Measurements from ENCODE around the gene POLR2H. TPM values are rescaled to one million over a fixed set of nuclear protein-coding genes. Genes with fewer than 3 reads are reported as not detected.
A peak's percentile ranks its signal among the peaks of the same experiment; 100 is the strongest.

Gene POLR2H
- total and polyA plus RNA-seq, 2 experiments from 2014 or later: 96.2 to 112 TPM

DNA sequence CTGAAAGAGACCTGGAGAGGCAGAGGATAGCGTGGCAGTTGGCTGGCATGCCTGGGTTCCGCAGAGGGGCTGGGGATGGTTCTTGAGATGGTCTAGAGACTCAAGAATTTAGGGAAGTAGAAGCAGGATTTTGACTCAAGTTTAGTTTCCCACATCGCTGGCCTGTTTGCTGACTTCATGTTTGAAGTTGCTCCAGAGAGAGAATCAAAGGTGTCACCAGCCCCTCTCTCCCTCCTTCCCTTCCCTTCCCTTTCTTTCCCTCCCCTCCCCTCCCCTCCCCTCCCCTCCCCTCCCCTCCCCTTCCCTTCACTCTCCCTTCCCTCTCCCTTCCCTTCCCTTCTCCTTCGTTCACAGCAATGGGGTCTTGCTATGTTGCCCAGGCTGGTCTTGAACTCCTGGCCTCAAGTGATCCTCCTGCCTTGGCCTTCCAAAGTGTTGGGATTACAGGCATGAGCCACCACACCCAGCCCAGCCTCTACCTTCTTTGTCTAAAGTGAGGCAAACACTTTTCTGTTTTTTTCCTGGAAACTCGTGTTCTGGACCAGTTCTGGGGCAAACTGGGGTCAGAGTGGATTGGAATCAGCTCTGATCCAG is 28.5 kb downstream of the POLR2H start:
- TF ChIP-seq, protein P1, sequence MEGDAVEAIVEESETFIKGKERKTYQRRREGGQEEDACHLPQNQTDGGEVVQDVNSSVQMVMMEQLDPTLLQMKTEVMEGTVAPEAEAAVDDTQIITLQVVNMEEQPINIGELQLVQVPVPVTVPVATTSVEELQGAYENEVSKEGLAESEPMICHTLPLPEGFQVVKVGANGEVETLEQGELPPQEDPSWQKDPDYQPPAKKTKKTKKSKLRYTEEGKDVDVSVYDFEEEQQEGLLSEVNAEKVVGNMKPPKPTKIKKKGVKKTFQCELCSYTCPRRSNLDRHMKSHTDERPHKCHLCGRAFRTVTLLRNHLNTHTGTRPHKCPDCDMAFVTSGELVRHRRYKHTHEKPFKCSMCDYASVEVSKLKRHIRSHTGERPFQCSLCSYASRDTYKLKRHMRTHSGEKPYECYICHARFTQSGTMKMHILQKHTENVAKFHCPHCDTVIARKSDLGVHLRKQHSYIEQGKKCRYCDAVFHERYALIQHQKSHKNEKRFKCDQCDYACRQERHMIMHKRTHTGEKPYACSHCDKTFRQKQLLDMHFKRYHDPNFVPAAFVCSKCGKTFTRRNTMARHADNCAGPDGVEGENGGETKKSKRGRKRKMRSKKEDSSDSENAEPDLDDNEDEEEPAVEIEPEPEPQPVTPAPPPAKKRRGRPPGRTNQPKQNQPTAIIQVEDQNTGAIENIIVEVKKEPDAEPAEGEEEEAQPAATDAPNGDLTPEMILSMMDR (IDR thresholded peaks at IDR 0.05; ENCODE audit: low read depth, low read length): no peak
- no peak overlapping the region for H3K27ac ChIP-seq
- DNase-seq (ENCODE audit: low read depth in 1 of 2, low spot score in 1 of 2): no peak
- no peak overlapping the region for H3K4me3 ChIP-seq
- H3K36me3 ChIP-seq: no peaks in the 10 kb centered on the region
- no peaks in the 10 kb centered on the region for H3K27me3 ChIP-seq
- H3K4me1 ChIP-seq (ENCODE audit: low read depth): peaks cover 5% of the 10 kb centered on the region
- H3K9me3 ChIP-seq (ENCODE audit: low read depth): no peaks in the 10 kb centered on the region

DNA sequence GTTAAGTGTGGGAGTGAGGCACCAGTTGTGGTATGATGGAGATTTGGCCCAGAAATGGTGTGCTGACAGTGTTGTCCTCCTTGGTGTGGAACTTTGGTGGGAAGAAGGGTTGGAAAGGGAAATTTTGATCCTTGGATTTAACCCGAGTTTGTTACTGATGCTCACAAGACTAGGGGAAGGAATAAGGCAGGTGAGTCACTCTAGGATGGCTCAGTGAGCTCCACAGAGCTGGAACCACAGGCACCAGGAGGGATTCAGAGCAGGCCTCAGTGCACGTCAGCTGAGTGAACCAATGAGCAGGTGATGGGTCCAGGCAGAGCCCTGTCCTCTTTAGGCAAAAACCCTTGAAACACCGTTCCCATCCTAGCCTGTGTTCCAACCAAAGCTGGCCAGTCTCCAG is 29.8 kb downstream of the POLR2H start:
- H3K4me3 ChIP-seq: no peak overlapping the region
- H3K27ac ChIP-seq: no peak overlapping the region
- H3K36me3 ChIP-seq: no peaks in the 10 kb centered on the region
- TF ChIP-seq, protein P1 (IDR thresholded peaks at IDR 0.05; ENCODE audit: low read depth, low read length): no peak
- no peak for DNase-seq (ENCODE audit: low read depth in 1 of 2, low spot score in 1 of 2)
- no peaks in the 10 kb centered on the region for H3K9me3 ChIP-seq (ENCODE audit: low read depth)
- H3K27me3 ChIP-seq: no peaks in the 10 kb centered on the region
- H3K4me1 ChIP-seq (ENCODE audit: low read depth): peaks cover 5% of the 10 kb centered on the region

DNA sequence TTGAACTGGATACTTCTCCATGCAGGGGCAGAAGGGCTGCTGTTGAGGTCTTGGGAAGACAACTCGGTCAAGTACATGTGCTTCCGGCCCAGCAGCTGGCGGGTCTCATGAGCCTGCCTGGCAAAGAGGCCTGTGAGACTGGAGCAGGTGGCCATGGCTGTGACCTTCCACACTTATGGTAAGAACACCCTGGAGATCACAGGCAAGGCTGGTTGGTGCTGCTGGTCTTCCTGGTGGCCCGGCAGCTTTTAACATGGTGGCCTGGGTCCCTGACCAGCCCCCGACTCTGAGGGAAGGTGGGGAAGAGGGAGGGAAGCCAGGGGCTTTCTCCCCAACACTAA is 33.8 kb downstream of the POLR2H start:
- Histone ChIP-seq H3K9me3 (ENCODE audit: low read depth) (no peaks in the 10 kb centered on the region), H3K27ac (no peak overlapping the region), H3K36me3 (no peaks in the 10 kb centered on the region), H3K27me3 (no peaks in the 10 kb centered on the region), H3K4me1 (ENCODE audit: low read depth) (no peaks in the 10 kb centered on the region), H3K4me3 (no peak overlapping the region)
- no peak for DNase-seq (ENCODE audit: low read depth in 1 of 2, low spot score in 1 of 2)
- TF ChIP-seq, protein P1 (IDR thresholded peaks at IDR 0.05; ENCODE audit: low read depth, low read length): no peak

DNA sequence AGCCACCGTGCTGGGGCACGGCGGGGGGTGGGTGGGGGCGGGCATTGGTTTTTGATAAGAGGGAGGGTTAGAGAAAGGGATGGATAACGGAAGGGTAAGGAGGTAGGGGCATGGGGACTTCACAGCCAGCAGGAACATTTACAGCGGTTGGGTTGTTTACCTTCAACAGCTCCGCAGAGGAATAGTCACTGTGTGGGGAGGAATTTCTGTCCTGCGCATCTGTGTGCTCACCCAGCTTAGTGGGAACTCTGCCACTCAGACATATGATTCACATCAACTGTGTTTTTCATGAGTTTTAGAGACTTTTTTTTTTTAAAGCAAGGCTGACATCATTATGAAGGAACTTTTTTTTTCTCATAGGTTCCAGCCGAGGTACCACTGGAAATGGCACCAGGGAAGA is 37.9 kb downstream of the POLR2H start:
- DNase-seq (ENCODE audit: low read depth in 1 of 2, low spot score in 1 of 2): peak in 1 of 2 donors; percentile 91
- TF ChIP-seq, protein P1 (IDR thresholded peaks at IDR 0.05; ENCODE audit: low read depth, low read length): no peak
- H3K27ac ChIP-seq: no peak overlapping the region
- no peaks in the 10 kb centered on the region for H3K36me3 ChIP-seq
- H3K27me3 ChIP-seq: no peaks in the 10 kb centered on the region
- H3K9me3 ChIP-seq (ENCODE audit: low read depth): no peaks in the 10 kb centered on the region
- no peak overlapping the region for H3K4me3 ChIP-seq
- H3K4me1 ChIP-seq (ENCODE audit: low read depth): no peaks in the 10 kb centered on the region

DNA sequence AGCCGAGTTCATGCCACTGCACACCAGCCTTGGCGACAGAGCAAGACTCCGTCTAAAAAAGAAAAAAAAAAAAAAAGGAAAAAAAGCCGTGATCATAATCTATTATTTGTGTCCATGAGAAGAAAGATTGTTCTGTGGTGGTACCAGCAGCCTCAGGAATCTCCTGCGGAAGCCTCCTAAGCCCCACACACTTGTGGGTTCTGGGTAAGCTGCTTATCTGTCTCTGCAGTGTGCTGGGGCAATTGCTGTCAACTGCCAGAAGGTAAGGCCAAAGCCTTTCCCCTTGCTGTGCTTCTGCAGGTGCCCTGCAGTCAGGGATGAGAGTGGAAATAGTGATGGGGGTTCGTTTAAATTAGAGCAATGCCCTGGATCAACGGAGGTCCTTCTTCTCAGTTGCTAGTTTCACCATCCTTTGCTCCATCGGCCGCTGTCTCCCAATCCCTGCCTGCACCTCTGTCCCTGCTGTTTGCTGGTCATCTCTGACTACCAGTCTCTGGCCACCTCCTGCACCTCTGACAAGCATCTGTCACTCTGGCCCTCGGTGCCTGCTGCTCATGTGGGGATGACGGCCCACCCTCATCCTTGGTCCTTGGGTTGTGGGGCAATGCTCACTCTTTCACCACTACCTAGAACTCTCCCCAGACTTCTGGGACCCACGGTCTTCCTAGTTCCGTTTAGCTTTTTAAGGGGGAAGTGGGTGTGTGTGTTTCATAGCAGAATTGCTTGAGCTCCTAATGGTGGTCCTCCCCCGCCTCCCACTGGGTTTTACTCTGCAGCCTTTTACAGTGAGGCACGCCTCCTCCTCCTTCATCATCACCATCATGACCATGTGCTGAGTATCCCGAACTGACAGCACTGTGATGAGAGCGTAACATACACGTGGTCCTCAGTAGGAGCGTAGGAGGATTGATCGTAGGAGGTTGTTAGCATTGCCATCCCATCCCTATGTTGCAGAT is 43.8 kb downstream of the POLR2H start:
- Histone ChIP-seq H3K27ac (no peak overlapping the region), H3K27me3 (no peaks in the 10 kb centered on the region), H3K4me3 (no peak overlapping the region), H3K4me1 (ENCODE audit: low read depth) (no peaks in the 10 kb centered on the region), H3K36me3 (no peaks in the 10 kb centered on the region), H3K9me3 (ENCODE audit: low read depth) (no peaks in the 10 kb centered on the region)
- TF ChIP-seq, protein P1 (IDR thresholded peaks at IDR 0.05; ENCODE audit: low read depth, low read length): no peak
- no peak for DNase-seq (ENCODE audit: low read depth in 1 of 2, low spot score in 1 of 2)

Data from cardiac muscle cell (in vitro differentiated cells and primary cell).